ENCODE measurements around the gene NHLRC4. TPM values are rescaled to one million over a fixed set of nuclear protein-coding genes. Genes with fewer than 3 reads are reported as not detected.

NHLRC4 gene
- total RNA-seq, 4 donors from 2014 or later, result 0.49 to 1.0 (median 0.57) TPM

DNA sequence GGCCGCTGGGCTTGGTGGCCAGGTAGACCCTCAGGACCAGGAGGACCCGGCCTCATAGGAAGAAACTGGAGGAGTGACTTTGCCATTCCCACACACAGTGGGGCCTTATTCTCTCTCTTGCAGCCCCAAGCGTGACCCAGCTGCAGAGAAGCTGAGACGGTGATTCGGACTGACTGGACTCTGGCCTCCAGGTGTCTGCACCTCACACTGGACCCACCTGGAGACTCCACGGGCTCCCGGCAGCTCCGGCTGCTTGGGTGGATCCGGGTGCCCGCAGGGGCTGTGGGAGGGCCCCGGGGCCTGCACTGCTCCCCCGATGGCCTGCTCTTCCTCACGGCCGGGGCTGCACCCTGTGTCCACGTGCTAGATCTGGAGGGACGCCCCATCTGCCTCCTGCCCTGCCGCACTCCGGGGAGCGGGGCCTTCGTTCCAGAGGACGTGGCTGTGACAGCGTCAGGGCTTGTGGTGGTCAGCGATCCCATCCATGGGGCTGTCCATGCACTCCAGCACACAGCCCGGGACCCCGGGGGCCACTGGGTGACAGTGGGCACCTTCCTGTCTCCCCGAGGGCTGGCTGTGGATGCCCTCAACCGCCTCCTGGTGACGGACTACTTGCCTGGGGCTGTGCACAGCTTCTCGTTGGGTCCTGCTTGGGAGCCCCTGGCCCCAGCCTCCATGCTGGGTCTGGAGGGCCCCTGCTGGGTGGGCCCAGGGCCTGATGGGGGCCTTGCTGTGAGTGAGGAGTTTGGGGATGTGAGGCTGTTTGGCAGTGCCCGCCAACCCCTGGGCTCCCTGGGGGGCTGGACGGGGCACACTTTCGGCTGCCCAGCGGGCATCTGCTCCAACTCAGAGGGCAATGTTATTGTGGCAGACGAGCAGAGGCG is 810 bp downstream of the NHLRC4 start:
- intact Hi-C loops (cut with DNase I; ENCODE audit: low total_unique reads), result no loop called here
- DNase-seq (ENCODE audit: low spot score in 2 of 2), result no peak
- TF ChIP-seq, protein P1, sequence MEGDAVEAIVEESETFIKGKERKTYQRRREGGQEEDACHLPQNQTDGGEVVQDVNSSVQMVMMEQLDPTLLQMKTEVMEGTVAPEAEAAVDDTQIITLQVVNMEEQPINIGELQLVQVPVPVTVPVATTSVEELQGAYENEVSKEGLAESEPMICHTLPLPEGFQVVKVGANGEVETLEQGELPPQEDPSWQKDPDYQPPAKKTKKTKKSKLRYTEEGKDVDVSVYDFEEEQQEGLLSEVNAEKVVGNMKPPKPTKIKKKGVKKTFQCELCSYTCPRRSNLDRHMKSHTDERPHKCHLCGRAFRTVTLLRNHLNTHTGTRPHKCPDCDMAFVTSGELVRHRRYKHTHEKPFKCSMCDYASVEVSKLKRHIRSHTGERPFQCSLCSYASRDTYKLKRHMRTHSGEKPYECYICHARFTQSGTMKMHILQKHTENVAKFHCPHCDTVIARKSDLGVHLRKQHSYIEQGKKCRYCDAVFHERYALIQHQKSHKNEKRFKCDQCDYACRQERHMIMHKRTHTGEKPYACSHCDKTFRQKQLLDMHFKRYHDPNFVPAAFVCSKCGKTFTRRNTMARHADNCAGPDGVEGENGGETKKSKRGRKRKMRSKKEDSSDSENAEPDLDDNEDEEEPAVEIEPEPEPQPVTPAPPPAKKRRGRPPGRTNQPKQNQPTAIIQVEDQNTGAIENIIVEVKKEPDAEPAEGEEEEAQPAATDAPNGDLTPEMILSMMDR (IDR thresholded peaks at IDR 0.05), result no peak
- TF ChIP-seq POLR2A (IDR thresholded peaks at IDR 0.05), result no peak
- no peak overlapping the region for H3K4me3 ChIP-seq (ENCODE audit: low read depth, poor library complexity, severe bottlenecking)
- WGBS, 2 donors, result 81 to 90% methylated on average over 15 to 26 of the region's 35 CpGs

DNA sequence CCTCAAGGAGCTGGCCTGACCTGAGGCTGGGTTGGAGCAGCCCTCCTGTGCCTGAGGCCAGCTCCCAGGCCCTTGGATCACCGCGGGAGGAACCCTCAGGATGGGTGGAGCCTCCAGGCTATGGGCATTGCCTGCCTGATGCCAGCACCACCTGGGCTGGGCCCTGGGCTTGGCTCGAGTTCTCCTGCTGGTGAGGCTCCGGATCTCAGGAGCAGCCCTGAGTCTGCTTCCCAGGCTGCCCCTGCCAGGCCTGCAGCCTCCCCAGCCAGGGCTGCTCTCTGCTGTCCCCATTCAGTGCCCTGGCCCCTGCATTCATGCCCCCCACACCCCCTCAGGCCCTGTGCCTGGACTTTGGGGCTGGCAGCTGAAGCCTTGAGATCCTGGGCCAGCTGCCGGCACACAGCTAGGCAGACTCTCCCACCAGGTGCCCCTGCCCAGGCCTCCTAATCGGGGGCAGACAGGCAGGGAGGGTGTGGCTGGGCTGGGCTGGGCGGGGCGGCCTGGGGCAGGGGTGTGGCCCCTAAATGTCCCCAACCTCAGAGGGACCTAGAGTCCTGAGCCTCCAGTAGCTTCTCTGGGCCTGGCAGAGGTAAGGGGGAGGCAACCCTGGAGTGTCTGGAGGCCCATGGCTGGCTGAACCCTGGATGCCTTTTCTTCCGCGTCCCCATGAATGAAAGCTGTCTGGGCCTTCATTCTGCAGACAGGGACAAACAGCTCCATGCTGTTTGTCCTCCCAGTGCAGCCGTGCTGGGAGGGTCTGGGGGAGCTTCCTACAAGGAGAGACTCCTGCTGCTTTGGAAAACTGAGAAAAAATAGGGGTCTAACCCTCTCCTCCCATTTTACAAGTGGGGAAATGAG is 1.8 kb downstream of the NHLRC4 start:
- intact Hi-C loops (cut with DNase I; ENCODE audit: low total_unique reads), result no loop called here
- TF ChIP-seq, protein P1 (IDR thresholded peaks at IDR 0.05), result no peak
- TF ChIP-seq POLR2A (IDR thresholded peaks at IDR 0.05), result no peak
- WGBS, 2 donors, result 26 to 34% methylated on average over 5 to 9 of the region's 11 CpGs
- no peak for DNase-seq (ENCODE audit: low spot score in 2 of 2)
- H3K4me3 ChIP-seq (ENCODE audit: low read depth, poor library complexity, severe bottlenecking), result no peak overlapping the region

DNA sequence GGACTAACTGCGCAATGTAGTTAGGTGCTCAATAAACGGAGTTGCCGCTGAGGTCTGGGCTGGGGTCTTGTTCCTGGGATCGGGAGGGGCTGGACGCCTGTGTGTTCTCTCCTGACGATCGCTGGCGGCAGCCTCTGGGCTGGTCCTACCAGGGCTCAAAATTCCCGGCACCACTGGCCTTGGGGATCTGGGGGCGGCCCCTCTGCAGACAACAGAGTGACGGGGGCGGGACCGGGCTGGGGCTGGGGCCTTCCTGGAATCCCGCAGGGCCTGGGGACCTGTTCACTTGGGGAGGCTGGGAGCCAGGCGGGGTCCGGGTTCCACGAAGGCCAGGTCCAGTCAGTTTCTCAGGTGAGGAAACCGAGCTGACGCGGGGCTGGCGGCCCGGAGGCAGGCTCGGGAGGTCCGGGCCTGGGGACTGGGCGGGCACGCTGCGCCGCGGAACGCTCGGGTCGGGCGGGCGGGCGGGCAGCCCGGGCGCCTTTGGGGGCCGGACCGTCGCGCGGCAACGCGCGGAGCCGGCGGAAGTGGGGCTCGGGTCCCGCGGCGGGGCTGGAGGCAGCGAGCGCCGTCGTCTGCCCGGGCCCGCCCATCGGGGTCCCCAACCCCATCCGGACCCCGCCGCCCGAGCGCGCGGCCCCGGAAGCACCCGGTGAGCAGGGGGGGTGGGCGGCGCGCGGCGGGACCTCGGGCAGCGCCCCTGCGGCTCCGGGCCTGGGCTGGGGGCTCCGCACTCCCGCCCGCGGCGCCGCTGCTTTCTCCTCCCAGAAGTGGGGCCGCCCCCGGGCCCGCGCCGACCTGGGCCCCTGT is 2.8 kb downstream of the NHLRC4 start, which contains the start of gene PIGQ:
Gene PIGQ (plus strand): TSS at position 524 of the 810 bp plus-strand sequence. CDS start 4,107 bp downstream, outside the sequence.
- TF ChIP-seq POLR2A (IDR thresholded peaks at IDR 0.05), result no peak
- TF ChIP-seq, protein P1 (IDR thresholded peaks at IDR 0.05), result no peak
- peak; percentile 51 to 93 for DNase-seq (ENCODE audit: low spot score in 2 of 2)
- H3K4me3 ChIP-seq (ENCODE audit: low read depth, poor library complexity, severe bottlenecking), result peak within 1 kb of the TSS; percentile 81
- WGBS, 2 donors, result 3 to 5% methylated on average over 11 to 23 of the region's 87 CpGs
- intact Hi-C loops (cut with DNase I; ENCODE audit: low total_unique reads), result no loop called here

DNA sequence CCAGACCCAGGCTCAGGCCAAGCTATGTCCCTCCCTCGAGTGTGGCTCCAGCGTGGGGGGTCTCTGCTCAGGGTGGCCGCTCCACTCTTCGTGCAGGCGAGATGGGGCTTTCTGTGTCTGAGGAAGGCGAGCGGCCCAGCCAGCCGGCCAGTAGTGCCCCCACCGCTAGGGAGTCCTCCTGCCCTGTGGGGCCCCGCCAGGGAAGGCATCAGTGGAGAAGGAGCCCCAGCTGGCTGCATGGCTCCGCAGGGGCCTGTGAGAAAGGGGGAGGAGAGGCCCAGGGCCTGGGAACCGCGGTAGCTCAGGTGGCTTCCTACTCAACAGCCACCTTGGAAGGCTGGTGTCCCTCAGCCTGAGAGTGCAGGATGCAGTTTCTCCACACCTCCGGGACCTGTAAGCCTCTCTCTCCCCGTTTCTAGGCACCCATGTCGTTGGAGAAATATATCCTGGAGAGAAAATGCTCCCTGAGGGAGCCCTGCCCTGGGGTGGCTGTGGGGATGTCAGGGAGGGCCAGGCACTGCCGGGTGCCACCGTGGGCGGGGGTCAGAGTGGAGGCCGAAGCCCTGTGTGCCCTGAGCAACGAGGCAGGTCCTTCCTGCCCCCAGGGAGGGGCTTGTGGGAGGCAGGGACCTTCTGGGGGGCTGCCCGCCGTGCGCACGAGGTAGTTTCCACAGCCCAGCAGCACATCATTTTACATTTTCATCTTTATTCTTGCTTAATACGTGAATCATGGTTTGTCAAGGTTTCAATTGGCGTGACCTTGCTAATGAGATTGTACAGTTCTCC is 6.3 kb downstream of the NHLRC4 start:
- no peak for TF ChIP-seq POLR2A (IDR thresholded peaks at IDR 0.05)
- TF ChIP-seq, protein P1 (IDR thresholded peaks at IDR 0.05), result no peak
- intact Hi-C loops (cut with DNase I; ENCODE audit: low total_unique reads), result no loop called here
- H3K4me3 ChIP-seq (ENCODE audit: low read depth, poor library complexity, severe bottlenecking), result no peak overlapping the region
- 80 to 87% methylated on average over 22 to 27 of the region's 27 CpGs for WGBS, 2 donors
- DNase-seq (ENCODE audit: low spot score in 2 of 2), result no peak

Measured in lower leg skin (tissue), 4 donors.